GM20000 (cell line): ENCODE measurements around the gene CACNB2.

Experiments used
- DNase-seq: peaks from one replicate; pipeline ENCODE4 v3.0.0; 2012; ENCODE audit warnings: low spot score
- TF ChIP-seq, protein P1 (sequence below): IDR thresholded peaks from 2 replicates; pipeline ENCODE4 v1.5.1; 2012; ENCODE audit warnings: mild to moderate bottlenecking, control low read depth; ENCODE audit errors: extremely low read depth, missing control alignments

Gene CACNB2

DNA sequence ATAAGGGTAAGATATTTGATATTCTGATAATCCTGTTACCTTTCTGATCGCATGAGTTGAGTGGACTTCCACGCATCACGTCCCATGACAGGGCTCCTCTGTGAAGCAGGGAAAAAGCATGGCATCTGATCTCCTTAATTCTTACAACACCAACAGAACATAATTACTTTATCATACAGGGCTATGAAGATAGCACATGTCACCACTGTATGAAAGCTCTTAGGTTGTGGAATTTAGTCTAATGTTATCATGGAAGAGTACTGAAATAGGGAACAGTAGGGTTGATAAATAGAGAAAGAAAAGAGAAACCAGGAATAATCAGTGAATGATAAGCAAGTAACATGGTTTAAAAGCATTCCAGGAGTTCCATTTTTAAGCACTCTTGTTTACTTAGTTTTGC, 212.0 kb downstream of the CACNB2 start:
- no peak for DNase-seq
- TF ChIP-seq, protein P1, sequence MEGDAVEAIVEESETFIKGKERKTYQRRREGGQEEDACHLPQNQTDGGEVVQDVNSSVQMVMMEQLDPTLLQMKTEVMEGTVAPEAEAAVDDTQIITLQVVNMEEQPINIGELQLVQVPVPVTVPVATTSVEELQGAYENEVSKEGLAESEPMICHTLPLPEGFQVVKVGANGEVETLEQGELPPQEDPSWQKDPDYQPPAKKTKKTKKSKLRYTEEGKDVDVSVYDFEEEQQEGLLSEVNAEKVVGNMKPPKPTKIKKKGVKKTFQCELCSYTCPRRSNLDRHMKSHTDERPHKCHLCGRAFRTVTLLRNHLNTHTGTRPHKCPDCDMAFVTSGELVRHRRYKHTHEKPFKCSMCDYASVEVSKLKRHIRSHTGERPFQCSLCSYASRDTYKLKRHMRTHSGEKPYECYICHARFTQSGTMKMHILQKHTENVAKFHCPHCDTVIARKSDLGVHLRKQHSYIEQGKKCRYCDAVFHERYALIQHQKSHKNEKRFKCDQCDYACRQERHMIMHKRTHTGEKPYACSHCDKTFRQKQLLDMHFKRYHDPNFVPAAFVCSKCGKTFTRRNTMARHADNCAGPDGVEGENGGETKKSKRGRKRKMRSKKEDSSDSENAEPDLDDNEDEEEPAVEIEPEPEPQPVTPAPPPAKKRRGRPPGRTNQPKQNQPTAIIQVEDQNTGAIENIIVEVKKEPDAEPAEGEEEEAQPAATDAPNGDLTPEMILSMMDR: no peak

DNA sequence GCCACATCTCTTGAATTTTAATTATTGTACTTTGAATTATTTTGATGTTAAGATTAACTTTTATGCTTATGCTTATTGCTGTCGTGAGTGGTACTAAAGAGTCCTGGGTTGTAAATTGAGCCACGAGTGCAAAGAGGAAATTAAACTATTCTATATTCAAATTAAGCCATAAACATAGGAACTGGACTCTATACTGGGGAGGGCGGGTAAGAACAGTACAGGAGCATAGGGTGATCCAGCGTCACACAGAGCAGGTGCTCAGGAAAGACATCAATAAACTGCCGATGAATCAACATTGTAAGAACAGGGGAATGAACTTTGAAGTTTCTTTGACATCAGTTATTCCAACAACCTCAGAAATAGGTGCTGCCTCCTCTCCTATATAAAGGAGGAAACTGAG, 219.6 kb downstream of the CACNB2 start:
- TF ChIP-seq, protein P1: no peak
- DNase-seq: no peak

DNA sequence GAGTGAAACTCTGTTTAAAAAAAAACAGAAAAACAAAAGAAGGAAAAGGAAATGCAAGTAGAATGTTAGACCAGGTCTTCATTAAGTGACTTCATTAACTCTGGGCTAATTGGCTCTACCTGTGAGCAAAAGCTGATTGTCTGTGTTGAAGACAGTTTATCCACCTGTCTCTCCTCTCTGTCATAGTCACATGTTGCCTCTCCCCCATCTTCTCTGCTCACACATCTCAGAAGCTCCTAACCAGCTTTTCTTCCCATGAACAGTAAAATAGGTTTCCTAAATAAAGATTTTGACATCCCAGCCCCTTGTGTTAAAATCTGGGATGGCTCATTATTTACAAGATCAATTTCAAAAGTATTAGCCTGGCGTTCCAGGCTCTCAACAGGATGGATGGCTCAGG, 222.7 kb downstream of the CACNB2 start:
- no peak for DNase-seq
- TF ChIP-seq, protein P1: no peak

GRCh38 chr10:18364987-18365775, 225.0 kb downstream of the CACNB2 start:
- TF ChIP-seq, protein P1: no peak

DNA sequence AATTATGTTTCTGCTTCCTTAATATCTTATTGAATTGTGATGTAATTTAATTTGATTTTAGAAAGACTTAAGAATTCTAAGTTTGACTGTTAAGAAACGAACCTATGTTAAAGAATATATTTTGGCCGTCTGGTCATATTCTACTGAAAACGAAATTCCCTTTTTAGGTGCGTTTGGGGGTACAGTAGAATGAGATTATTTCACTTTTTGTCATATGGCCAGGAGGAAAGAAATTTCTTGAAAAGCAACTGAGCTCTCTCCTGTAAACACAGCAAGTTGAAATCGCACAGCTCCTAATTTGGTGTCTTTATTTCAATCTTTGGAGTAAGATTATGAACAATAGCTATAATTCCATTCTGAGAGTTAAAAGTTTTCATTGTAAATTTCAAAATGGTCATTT, 227.6 kb downstream of the CACNB2 start:
- DNase-seq: no peak
- TF ChIP-seq, protein P1: no peak

More at GRCh38 chr10:18364987-18365775, 225.0 kb downstream of the CACNB2 start:
- DNase-seq: no peak

GRCh38 chr10:18368273-18368672, 228.0 kb downstream of the CACNB2 start:
- no peak for DNase-seq
- TF ChIP-seq, protein P1: no peak

- DNase-seq: no peak
- TF ChIP-seq, protein P1: no peak
Observed at GRCh38 chr10:18368682-18369081, 228.5 kb downstream of the CACNB2 start.
